Stimulated activated CD4-positive, alpha-beta T cell treated with anti-CD3 and anti-CD28 coated beads, Interleukin-12 subunit alpha, Interleukin-12 subunit beta, amount 100 ng/mL, for 48 hours (primary cell): ENCODE data around the gene TRIP11.

ENCODE experiments used
- DNase-seq, 3 donors: peaks; one replicate each; pipeline ENCODE4 v3.0.0-alpha.2; 2020; ENCODE audit warnings: low read depth in 2 of 3, low spot score in 1 of 3

TRIP11 gene

DNA sequence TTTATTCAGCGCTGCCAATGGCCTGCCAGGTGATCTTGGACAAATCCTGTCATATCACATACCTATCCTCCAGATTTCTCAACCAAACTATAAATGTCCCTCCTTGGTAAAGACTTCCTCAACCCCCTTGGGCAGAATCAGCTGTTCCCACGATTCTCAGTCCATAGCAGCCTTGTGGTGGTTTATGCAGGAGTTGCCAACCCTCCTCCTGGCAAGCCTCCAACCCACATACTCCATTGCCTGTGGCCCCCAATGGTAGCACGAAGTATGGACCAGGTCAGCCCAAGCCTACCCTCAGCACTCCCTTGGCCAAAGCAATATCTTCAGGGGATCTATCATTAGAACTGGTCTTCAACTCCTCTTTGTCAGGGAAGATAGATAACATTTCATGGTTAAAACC is 119.3 kb downstream of the TRIP11 start:
- DNase-seq: no peak

DNA sequence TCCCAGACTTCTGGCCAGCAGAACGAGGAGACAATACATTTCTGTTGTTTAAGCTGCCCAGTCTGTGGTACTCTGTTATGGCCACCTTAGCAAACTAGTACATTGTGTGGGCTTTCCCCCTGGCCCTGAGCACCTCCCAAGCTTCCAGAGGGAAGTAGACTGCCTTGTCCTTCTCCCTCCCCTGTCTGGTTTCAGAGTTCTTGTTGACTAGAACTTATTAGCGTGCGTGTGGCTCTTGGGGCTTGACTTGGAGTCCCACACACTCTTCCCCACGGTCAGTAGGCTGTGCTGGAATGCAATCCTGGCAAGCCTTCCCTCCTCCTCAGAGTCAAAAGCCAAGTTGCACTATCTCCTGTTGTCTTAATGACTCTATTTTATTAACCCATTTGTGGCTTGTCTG is 120.0 kb downstream of the TRIP11 start:
- no peak for DNase-seq

DNA sequence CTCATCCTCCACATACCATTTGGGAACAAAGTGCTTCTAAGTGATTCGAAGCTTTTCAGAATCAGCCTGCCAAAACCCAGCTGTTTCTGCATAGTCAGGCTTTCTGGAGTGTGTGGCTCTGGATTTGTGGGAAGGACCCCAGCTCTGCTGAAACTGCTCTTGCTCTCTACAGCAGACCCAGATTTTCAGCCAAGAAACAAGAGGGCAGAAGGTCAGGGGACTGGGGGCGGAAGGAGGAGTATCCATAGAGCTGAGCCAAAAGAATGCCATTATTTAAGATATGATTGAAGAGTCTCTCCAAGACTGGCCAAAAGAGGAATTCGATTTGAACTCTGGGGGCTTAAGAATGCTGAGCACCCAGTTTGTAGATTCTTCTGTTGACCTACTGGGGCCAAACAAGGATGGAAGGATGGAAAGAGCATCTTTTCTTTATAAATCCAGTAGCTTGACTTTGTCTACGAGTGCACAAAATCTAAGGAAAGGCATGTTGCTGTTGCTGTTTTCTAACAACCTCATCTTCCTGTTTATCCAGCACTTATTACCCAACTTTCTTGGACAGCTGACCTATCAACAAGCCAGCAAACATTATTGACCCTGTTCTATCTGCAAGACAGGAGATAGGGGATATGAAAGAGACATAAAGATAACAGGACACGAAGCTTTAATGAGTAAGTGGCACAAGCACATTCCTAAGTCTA is 121.5 kb downstream of the TRIP11 start:
- no peak for DNase-seq
